ENCODE measurements around the gene GPR152.

GPR152 gene, protein sequence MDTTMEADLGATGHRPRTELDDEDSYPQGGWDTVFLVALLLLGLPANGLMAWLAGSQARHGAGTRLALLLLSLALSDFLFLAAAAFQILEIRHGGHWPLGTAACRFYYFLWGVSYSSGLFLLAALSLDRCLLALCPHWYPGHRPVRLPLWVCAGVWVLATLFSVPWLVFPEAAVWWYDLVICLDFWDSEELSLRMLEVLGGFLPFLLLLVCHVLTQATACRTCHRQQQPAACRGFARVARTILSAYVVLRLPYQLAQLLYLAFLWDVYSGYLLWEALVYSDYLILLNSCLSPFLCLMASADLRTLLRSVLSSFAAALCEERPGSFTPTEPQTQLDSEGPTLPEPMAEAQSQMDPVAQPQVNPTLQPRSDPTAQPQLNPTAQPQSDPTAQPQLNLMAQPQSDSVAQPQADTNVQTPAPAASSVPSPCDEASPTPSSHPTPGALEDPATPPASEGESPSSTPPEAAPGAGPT

DNA sequence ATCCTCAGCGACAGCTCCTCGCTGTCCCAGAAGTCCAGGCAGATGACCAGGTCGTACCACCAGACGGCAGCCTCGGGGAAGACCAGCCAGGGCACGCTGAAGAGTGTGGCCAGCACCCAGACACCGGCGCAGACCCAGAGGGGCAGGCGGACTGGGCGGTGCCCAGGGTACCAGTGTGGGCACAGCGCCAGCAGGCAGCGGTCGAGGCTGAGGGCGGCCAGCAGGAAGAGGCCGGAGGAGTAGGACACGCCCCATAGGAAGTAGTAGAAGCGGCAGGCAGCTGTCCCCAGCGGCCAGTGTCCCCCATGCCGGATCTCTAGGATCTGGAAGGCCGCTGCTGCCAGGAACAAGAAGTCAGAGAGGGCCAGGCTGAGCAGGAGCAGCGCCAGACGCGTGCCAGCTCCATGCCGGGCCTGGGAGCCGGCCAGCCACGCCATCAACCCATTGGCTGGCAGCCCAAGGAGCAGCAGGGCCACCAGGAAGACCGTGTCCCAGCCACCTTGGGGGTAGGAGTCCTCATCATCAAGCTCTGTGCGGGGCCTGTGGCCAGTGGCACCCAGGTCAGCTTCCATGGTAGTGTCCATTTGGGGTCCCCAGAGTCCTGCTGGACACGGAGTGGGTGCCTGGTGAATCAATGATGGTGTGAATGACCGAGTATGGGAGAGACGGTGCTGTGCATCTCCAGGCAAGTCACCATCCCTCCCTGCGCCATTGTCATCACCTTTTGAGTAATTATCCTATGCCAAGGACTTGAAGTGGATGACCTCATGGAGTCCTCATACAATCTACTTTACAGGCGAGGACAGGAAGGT lies at the start of gene GPR152:
Gene GPR152 (minus strand): TSS at position 589 of the 812 bp plus-strand sequence. CDS start 5 bp downstream, at position 584.
- DNase-seq (ENCODE audit: low read depth), result no peak

DNA sequence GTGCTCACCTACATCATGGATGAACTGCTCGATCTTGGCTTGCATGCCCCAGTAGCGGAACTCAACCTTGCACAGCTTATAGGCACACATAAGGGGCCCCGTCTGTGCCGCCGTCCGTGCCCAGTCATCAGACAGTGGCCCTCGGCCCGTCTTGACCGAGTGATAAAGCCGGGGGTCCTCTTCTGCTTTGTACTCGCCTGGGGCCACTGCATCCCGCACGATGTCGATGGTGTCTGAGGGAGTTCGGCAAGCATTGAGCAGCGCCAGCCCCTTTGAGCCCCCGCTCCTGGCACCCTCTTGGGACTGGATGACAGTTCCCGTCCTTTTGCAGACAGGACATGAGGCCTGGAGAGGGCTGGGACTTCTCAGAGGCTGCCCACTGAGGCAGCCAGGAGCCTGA lies 49.3 kb upstream of the GPR152 start:
- DNase-seq (ENCODE audit: low read depth), result no peak

DNA sequence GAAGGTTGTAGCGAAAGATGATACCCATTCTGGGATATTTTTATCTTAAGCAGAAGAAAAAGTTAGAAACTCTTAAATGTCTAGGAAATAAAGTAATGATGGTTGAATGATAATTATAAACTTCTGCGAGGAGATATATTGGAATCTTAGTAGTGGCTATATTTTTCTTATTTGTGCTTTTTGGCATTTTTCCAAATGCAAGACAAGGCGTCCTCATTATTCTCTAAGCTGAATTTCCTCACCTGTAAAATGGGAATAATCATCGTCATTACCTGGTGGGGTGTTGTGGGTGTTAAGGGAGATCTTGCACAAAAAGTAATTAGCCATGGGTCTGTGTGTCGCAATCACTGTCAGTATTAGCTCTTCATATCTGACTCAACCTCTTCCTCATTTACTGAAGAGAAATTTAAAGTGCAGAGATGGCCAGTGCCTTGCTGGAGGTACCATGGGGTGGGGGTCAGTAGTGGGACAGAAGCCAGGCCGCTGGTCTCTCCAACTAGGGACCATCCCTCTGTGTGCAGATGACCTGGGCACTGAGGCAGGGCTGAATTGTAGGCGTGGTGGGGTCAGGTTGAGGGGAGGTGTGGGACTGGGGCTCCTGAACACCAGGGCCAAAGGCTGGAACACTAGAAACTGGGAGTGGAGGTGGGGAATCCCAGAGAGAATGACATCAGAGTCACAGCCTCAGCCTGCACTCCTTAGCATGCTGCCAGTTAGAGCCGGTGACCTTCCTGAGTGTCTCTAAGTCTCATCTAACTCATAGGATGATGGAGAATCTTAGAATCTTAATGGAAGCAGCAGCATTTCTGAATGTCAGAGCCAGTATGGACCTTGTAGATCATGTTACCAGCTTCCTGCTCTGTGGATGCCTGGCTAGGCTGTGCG lies 48.5 kb upstream of the GPR152 start:
- DNase-seq (ENCODE audit: low read depth), result no peak

- DNase-seq (ENCODE audit: low read depth), result no peak
These were observed 47.9 kb upstream of the GPR152 start for GRCh38 chr11:67500484-67500821.

DNA sequence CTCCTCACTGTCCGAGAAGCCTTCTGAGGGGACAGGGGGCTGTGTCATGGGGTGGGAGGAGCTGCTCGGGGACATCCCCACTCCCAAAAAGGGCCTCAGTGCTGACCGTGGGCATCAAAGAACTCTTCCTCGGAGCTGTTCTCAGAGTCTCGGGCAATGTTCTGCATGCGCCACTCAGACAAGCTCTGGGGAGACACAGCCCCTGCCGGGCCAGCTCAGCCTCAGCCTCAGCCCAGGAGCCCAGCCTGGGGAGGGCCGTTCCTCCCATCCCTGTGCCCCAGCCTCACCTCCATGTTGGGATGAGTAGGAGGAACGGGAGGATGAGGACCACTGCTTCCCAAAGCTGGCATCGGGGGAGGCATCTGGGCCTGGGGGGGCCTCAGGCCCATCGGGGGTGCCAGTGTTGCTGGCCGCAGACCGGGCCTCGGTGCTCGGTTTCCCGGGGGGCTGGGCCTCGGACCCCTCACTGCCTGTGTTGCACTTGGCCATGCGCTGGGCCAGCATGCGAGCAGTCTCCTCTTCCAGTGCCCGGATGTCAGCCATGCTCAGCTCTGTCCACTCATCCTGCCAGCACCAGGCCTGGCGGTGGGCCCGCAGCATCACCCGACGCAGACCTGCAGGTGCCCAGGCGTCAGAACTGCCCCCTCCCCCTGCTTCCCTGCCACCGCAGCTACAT lies 47.4 kb upstream of the GPR152 start:
- DNase-seq (ENCODE audit: low read depth), result no peak

DNA sequence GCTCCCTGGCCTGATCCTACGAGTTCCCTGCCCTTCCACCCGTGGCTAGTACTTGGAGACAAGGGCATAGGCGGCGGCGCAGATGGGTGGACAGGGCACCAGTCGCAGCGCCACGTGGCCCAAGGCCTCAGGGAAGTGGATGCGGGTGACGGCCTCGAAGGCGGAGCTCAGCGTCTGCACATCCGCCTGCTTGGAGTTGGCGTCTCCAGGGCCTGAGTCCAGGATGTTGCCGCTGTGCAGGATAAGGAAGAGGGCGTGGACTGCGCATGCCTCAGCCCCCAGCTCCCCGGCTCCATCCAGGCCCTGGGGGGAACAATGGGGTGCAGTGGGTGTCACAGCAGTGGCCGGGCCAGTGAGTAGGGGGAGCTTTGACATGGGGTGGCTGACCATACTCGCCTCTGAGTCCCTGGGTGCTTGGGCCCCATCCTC lies 46.0 kb upstream of the GPR152 start:
- no peak for DNase-seq (ENCODE audit: low read depth)

GRCh38 chr11:67497656-67498291 lies 45.2 kb upstream of the GPR152 start:
- no peak for DNase-seq (ENCODE audit: low read depth)

GRCh38 chr11:67496113-67496512 lies 43.6 kb upstream of the GPR152 start:
- DNase-seq (ENCODE audit: low read depth), result no peak

- no peak for DNase-seq (ENCODE audit: low read depth)
These were observed 42.9 kb upstream of the GPR152 start for GRCh38 chr11:67495234-67496005.

DNA sequence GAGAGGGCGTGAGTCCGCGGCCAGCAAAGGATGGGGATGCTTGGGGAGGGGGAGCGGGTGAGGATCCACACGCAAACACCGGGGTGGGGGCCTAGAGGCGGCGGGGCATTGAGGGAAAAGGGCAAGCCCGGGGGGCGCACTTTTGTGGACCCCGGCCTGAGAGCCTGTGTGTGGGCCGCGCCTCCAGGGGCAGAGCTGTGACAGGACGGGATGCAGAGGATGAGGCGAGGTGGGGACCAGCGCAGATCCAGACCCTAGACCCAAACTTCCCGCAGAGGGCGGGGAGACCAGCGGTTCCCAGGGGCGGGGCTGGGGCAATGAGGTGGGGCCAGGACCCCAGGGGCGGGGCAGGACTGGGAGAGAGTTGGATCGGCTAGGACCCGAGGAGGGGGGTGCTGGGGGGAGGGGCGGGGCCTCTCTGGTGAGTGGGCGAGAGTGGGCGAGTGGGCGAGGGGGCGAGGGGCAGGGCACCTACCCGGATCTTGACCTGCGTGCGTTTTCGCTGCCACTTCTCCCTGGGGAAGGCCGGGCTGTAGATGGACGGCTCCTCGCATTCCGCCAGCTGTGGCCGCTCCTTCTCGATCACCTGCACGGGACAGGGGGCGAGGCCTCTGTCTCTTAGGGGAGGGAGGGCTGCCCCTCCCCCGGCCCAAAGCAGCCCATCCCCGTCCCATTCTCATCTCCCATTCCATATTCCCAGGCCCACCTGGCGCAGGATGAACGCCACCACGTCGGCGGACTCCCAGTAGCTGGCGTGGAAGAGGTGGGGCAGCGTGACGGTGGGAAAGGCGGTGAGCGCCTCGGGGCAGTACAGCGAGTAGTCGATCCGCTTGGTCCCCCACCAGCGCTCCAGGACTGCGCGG lies 42.1 kb upstream of the GPR152 start:
- DNase-seq (ENCODE audit: low read depth), result no peak

DNA sequence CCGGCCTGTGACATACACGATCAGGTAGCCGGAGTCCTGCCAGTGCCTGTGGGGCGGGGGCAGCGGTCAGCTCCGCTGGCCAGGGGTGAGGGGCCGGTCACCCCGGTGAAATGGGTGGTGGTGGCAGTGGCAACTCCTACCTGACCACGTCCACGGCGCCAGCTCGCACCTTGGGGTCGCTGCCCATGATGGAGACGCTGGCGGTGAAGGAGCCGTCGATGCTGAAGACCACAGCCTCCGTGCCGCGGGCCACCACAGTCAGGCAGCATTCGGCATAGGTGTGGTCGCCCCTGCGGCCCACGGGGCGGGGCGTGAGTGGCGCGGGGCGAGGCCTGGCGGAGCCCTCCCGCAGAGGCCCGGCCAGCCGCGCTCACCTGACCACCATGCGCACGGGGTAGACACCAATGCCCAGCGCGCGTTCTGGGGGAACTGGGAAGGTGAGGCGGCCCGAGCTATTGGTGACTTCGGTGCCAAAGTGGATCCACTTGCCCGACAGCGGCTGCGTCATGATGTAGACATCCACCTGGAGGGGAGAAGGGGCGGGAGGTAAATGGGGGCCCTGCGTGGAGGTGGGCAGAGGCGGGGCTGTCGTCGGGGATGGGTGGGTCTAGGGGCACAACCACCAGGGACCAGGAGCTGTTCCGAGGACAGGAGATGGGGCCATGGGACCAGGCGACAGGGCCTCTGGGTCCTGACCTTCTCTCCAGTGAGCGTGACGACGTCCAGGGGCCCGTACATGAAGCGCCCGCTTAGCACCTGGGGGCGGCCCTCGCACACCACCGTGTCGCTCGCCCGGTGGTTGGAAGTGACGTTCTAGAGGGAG lies 41.2 kb upstream of the GPR152 start:
- no peak for DNase-seq (ENCODE audit: low read depth)

DNA sequence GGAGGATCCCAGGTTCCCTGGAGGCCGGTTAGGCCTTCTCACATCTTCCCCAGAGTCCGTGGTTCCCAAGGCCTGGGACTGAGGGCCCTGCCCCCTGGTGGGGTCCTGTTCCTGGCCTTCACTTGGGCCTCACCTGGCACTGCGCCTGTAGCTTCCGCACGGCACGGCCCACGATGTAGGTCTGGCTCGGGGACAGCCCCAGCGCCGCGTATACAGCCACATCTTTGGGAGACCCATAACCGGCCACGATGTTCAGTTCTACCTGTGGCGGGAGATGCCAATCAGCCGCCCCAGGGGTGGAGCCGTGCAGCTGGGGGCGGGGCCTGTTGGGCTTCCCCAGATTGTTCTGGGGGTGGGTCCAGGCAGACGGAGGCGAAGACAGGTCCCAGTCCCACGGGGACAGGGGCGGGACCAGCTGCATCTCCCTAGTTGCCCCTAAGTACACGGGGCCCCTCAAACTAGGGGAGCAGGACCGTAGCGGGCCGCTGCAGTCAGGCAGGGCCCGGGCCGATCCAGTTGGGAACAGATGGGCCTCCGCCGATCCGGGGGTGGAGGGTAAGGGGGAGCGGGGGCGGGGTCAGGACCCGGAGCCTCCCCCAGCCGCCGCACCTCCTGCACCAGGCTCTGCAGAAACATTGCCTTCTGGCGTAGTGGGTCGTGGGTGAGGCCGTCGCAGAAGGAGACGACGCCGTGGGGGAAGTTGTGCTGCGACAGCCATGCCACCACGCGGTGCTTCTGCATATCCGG lies 40.4 kb upstream of the GPR152 start:
- no peak for DNase-seq (ENCODE audit: low read depth)

- DNase-seq (ENCODE audit: low read depth), result no peak
These were observed 39.7 kb upstream of the GPR152 start for GRCh38 chr11:67492069-67492727.

GRCh38 chr11:67491276-67492068 lies 38.9 kb upstream of the GPR152 start:
- DNase-seq (ENCODE audit: low read depth), result no peak

DNA sequence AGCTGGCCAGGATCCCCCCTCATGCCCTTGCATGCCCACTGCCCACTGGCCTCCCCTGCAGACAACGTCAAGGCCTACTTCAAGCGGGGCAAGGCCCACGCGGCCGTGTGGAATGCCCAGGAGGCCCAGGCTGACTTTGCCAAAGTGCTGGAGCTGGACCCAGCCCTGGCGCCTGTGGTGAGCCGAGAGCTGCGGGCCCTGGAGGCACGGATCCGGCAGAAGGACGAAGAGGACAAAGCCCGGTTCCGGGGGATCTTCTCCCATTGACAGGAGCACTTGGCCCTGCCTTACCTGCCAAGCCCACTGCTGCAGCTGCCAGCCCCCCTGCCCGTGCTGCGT lies 38.2 kb upstream of the GPR152 start:
- DNase-seq (ENCODE audit: low read depth), result no peak
